Right lobe of liver (tissue), 4 donors: ENCODE measurements around the gene CCBE1.

Experiments used
- CTCF ChIP-seq, 4 donors: fragments of 200-600 bp in 3 of 4; fragments of 450-650 bp in 1 of 4; IDR thresholded peaks; one replicate each; pipeline versions ENCODE4 v1.5.1 to v1.8.0; 2016 to 2022; ENCODE audit warnings: antibody characterized with exemption in 4 of 4, mild to moderate bottlenecking in 2 of 4
- POLR2A ChIP-seq: fragments of 450-650 bp; IDR thresholded peaks from one replicate; pipeline ENCODE4 v1.6.1; 2017; ENCODE audit warnings: antibody characterized with exemption, mild to moderate bottlenecking
- donor health status: DM: no; HTN: no; CAD: no.
- donor health status: DM: no; HTN: no; CAD: no.
- donor health status: DM: no; HTN: yes; CAD: no.

- TF ChIP-seq CTCF (IDR thresholded peaks at IDR 0.05) (no peak), POLR2A (no peak)
These were observed 10.1 kb upstream of the CCBE1 start for GRCh38 chr18:59707306-59707705.
